ENCODE data around the gene SLC24A3. TPM values are rescaled to one million over a fixed set of nuclear protein-coding genes. Genes with fewer than 3 reads are reported as not detected.

SLC24A3 gene
- total RNA-seq, 4 donors from 2014 or later, result 12.9 to 49.8 (median 27.6) TPM

- TF ChIP-seq CTCF (IDR thresholded peaks at IDR 0.05) (no peak), POLR2A (IDR thresholded peaks at IDR 0.05) (no peak)
- Histone ChIP-seq H3K36me3 (no peaks in the 10 kb centered on the region), H3K27ac (no peak overlapping the region), H3K9me3 (no peaks in the 10 kb centered on the region), H3K27me3 (no peaks in the 10 kb centered on the region), H3K4me3 (no peak overlapping the region), H3K4me1 (peaks cover 0 to 3% of the 10 kb centered on the region in 2 donors)
- intact Hi-C loops (cut with DNase I; ENCODE audit: low total_unique reads), result no loop called here
- DNase-seq, result no peak
Observed at GRCh38 chr20:19423900-19424620, 211.6 kb downstream of the SLC24A3 start.

DNA sequence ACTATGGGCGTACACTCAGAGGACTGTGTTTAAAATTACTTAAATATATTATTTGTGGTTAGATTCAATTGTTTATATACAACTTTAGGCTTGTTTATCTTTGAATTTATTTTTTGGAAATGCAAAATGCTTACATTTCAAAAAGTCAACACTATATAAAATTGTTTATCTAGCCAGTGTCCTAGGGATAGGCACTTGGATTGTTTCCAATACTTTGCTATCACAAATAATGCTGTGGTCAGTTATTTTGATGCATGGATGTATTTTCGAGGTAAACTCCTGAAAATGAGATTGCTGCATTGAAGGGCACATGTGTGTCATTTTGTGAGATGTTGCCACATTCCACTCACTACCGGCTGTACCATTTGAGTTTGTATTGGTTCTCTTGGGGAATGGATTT is 213.9 kb downstream of the SLC24A3 start:
- no peak overlapping the region for H3K27ac ChIP-seq
- H3K4me1 ChIP-seq, result peaks cover 0 to 3% of the 10 kb centered on the region in 2 donors
- TF ChIP-seq POLR2A (IDR thresholded peaks at IDR 0.05) (no peak), CTCF (IDR thresholded peaks at IDR 0.05) (no peak)
- intact Hi-C loops (cut with DNase I; ENCODE audit: low total_unique reads), result no loop called here
- no peaks in the 10 kb centered on the region for H3K27me3 ChIP-seq
- H3K36me3 ChIP-seq, result no peaks in the 10 kb centered on the region
- H3K9me3 ChIP-seq, result no peaks in the 10 kb centered on the region
- no peak overlapping the region for H3K4me3 ChIP-seq
- no peak for DNase-seq

DNA sequence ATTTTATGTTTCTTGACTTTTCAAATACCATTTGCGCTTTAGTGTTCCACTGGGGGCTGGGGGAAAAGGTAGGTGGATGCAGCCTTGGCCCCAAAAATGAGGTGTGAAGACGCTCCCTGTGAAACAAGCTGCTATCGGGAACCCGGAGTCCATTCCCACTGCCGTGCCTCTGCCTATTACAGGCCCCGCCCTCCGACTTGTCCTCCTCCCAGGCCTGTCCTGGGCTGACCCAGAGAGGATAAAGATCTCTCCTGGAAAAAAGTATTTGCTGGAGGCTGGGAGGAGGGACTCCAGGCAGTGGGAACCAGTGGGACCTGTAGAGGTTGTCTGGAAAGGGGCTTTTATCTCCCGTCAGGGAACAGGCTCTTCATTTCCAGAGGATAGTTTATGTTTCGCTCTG is 215.0 kb downstream of the SLC24A3 start:
- no peak overlapping the region for H3K4me3 ChIP-seq
- H3K27ac ChIP-seq, result no peak overlapping the region
- H3K27me3 ChIP-seq, result no peaks in the 10 kb centered on the region
- H3K36me3 ChIP-seq, result no peaks in the 10 kb centered on the region
- peaks cover 0 to 3% of the 10 kb centered on the region in 2 donors for H3K4me1 ChIP-seq
- DNase-seq, result no peak
- intact Hi-C loops (cut with DNase I; ENCODE audit: low total_unique reads), result no loop called here
- H3K9me3 ChIP-seq, result no peaks in the 10 kb centered on the region
- no peak for TF ChIP-seq CTCF (IDR thresholded peaks at IDR 0.05)
- no peak for TF ChIP-seq POLR2A (IDR thresholded peaks at IDR 0.05)

DNA sequence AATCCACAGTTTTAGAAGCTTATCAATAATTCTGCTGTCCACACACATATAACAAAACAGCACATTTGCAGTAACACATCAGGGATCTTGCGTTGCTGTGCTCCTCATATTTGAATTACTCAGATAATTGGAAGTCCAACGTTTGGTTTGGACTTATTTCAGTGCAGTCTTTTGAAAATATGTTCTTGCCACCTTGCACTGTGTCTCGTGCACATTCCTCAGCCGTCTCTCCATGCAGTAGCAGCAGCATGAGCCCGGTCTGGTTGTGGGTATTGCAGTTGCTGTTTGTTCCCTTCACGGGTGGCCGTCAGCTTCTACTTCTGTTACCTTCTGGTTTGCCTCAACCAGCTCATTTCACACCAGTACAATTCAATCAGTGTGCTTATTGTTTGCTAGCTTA is 215.5 kb downstream of the SLC24A3 start:
- Histone ChIP-seq H3K4me1 (peaks cover 0 to 3% of the 10 kb centered on the region in 2 donors), H3K4me3 (no peak overlapping the region), H3K27me3 (no peaks in the 10 kb centered on the region), H3K9me3 (no peaks in the 10 kb centered on the region), H3K27ac (no peak overlapping the region), H3K36me3 (no peaks in the 10 kb centered on the region)
- DNase-seq, result no peak
- intact Hi-C loops (cut with DNase I; ENCODE audit: low total_unique reads), result no loop called here
- TF ChIP-seq POLR2A (IDR thresholded peaks at IDR 0.05), result no peak
- no peak for TF ChIP-seq CTCF (IDR thresholded peaks at IDR 0.05)

DNA sequence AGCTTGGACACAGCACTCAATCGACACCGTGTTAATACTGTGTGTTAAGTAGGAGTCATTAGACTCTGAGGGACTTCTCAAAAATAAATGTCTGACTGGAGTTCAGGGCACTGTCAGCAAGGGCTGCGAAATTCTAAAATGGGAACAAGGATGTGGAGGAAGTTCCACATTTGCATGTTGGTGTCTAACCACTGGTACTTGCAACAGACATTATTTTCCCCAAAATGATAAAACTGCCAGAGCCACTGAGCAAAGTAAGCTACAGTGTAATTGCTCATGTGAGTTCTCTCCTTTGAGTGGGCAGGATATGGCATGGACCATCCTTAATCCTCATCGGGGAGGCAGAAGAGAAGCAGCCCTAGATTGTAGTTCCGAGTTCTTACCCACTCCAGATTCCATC is 215.9 kb downstream of the SLC24A3 start:
- no peak overlapping the region for H3K27ac ChIP-seq
- intact Hi-C loops (cut with DNase I; ENCODE audit: low total_unique reads), result no loop called here
- H3K9me3 ChIP-seq, result no peaks in the 10 kb centered on the region
- no peak for DNase-seq
- peaks cover 0 to 3% of the 10 kb centered on the region in 2 donors for H3K4me1 ChIP-seq
- no peaks in the 10 kb centered on the region for H3K36me3 ChIP-seq
- H3K4me3 ChIP-seq, result no peak overlapping the region
- TF ChIP-seq CTCF (IDR thresholded peaks at IDR 0.05) (no peak), POLR2A (IDR thresholded peaks at IDR 0.05) (no peak)
- H3K27me3 ChIP-seq, result no peaks in the 10 kb centered on the region
